GM18858 (cell line): ENCODE results near the gene CHSY1.

Experiments used
- ATAC-seq: cut with Tn5 transposase; IDR thresholded peaks from one replicate; pipeline ENCODE4 v1.9.1; 2021; ENCODE audit not compliant: unreplicated experiment

The CHSY1 gene

DNA sequence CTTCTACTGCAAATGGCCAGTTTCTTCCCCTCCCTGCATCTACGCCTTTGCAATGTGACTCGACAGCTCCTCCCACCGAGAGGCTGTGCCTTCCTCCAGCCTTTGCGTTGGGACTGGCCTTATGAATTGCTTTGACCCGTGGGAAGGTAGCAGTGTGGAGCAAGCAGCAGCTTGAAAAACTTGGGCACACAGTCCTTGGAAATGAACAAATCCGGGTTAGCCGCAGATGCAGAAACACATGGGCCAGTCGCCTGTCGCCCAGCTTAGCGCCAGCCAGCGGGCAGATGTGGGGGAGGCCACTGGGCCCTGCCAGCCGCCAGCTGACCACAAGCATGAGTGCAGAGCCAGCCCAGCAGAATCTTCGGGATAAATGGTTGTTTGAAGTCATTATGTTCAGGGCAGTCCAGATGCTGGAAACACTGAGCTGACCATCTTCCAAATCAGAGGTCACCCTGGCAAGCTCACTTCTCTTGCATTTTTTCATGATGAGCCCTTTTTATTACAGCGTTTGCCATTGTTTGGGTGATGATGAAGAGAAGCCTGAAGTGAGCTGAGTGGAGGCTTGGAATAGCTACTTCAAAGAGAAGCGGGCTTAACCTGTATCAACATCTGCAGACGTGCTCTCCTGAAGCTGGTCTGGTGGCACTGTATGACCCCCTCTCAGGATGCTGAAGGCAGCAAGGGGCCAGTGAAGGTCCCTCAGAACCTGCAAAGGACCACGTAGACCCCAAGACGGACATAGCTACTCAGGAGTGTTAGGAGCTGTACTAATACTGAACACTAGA is 15.7 kb upstream of the CHSY1 start:
- no peak for ATAC-seq

DNA sequence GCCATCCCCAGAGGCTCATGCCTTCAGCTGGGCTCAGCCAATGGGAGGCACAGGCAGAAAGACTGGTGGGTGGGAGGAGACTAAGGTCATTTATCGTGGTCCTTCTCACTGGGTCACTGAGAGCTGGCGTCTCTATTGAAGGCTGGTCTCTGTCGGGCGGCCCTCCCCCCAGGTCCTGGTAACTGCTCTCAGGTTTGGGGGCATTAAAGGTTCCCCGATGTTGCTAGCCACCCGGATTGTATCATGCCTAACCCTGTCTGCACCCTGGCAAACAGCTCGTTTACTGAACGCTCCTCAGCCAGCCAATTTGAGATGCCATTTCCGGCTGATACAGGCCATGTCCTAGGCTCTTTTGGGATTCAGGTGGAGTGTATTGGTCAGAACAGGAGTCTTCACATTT is 14.9 kb upstream of the CHSY1 start:
- ATAC-seq, result no peak

DNA sequence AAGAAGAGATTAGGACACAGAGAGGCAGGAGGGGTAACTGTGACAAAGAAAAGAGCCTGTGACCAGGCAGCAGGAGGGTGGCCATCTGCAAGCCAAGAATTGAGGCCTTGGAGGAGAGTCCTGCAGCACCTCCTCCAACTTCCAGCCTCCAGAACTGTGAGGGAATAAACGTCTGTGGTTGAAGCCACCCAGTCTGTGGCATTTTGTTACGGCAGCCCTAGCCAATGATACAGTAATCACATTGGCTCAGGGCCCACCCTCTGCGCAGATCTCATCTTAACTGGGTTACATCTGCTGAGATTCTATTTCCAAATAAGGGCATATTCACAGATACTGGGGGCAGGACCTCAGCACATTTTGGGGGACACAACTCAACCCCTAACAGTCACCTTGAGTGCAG is 14.2 kb upstream of the CHSY1 start:
- no peak for ATAC-seq

DNA sequence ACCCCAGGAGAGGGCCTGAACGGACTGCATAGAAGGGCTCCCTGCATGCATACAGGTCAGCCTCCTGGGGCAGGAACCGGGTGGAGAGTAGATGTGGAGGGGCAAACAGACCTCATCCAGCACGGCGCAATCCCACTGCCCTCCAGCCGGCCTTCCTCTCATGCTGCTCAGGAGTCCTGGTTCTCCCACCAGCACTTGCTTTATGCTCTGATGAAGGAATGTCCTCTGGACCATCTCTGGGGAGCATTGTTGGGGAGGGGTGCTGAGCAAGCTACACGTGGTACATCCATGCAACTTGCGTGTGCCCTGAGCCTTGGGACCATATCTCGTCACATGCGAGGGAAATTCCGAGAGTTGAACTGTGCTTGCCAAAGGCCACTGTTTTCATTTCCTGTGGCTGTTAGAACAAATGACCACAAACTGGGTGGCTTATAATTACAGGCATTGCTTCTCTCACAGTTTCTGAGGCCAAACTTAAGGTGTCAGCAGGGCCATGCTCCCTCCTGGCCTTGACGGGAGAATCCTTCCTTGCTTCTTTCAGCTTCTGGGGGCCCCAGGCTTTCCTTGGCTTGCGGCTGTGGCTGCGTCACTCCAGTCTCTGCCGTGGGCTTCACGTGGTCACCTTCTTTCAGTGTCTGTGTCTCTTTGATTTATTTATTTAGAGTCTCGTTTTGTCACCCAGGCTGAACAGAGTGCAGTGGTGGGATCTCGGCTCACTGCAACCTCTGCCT is 13.2 kb upstream of the CHSY1 start:
- ATAC-seq, result no peak

DNA sequence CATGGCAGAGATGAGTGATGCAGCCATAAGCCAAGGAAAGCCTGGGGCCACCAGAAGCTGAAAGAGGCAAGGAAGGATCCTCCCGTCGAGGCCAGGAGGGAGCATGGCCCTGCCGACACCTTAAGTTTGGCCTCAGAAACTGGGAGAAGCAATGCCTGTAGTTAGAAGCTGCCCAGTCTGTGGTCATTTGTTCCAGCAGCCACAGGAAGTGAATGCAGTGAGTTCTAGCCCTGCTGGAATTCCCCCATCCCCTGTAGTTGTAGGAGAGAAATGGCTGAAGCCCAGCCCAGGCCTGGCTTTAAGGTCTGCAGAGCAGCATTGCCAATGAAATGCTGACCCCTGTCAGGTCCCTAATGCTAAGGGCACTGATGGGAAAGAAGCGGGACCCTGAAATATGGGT is 12.2 kb upstream of the CHSY1 start:
- ATAC-seq, result no peak

DNA sequence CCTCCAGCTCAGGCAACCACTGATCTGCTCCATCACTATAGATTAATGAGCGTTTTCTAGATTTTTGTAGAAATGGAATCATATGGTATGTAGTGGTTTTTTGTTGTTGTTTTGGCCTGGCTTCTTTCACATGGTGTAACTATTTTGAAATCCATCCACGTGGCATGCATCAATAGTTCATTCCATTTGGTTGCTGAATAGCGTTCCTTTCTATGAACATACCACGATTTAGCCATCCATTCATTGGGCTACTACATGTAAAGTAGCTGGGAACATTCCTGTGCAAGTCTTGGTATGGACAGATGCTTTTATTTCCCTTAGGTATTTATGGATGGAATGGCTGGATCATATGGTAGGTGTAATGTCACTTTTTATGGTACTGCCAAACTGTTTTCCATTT is 10.7 kb upstream of the CHSY1 start:
- ATAC-seq, result no peak

DNA sequence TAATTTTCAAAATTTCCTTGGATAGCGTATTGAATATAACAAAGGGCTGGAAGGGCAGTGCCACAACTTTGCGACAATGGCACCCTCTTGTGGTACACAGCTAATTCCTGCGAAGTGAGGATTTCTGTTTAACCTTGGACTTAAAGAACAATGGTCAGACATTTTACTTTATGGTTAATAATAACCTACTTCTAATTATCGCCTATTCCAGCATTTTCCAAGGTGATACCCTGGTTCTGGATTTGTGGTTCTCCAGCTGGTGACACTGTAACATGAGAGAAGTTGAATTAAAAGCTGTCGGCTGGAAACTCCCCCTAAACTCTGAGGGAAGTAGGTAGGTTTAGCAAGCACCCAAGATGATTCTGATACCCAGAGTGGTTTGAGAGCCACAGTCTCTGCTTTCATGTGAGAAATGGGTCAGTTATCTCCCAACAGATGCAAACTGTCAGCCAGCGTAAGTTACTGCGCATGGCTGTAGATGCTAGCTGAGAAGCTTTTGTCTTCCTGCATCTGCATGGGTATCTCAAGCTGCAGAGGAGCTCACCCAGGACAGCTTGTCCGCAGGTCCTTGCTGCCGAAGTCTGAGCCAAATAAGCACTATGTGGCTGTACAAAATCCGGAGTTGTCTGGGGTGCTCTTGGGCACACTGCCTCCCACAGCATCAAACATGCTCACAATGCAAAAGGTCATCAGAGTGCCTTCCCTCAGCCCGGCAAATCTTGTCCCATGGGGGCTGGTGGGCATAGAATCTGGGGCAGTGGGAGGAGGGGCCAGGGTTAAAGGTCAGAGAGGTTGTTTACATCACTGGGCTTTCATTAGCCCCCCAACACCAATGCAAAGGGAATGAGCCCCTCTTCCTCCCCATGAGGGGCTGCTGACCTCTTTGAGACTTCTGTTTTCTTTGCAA is 6.6 kb upstream of the CHSY1 start:
- no peak for ATAC-seq

DNA sequence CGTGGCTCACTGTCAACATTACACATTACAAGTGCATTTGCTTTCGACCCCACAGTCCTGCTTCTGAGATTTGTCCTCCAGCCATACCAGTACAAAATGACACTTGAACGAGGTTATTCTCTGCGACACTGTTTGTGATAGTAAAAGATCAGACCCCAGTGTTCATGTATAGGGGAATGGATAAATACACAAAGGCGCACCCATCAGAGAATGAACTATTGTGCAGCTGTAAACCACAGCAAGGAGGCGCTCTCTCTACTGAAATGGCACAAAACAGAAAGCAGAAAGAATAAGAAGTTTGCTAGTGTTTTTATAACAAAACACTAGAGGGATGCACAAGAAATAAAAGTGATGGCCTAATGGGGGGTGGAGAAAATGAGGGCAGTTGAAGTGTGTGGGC is 4.9 kb upstream of the CHSY1 start:
- no peak for ATAC-seq

DNA sequence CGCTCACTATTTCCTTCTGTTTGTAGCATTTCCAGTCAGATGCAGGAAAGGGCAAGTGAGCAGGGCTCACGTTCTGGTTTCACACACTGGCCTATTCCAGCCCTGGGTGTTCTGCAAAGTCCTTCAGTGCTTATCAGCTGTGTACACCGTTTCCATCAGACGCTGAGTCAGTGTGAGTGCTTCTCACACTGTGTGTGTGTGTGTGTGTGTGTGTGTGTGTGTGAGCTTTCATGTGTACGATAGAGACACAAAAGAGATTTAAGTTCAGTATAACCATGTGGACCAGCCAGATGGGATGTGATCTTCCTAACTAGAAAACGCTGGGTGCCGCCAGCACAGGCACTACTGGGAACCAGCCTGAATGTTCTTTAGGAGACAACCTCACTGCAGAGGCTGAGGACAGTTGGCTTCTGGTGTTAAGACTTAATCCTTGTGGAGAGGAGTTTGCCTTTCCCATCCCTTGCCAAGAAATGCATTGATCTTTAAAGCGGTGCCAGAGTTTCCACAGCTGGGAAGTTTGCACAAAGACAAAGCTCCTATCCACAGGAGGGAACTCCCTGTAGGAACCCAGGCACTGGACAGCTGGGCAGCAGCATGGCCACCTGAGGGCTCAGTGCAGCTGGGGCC is 3.9 kb upstream of the CHSY1 start:
- no peak for ATAC-seq

DNA sequence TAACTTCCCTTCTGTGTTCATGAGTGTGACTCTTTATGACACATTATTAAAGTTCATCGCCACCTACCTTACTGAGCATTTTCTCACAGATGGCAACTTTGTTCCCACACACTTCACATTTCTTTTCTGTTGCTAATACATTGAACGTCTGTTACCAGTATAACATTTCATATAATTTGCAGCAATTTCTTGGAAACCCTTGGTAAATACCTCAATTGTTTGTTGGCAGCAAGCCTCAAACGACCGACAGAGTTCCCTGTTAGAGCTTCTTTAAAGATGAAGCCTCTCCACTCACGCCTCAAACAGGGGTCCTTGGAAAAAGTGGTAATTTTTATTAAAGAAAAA is 3.2 kb upstream of the CHSY1 start:
- ATAC-seq, result no peak

DNA sequence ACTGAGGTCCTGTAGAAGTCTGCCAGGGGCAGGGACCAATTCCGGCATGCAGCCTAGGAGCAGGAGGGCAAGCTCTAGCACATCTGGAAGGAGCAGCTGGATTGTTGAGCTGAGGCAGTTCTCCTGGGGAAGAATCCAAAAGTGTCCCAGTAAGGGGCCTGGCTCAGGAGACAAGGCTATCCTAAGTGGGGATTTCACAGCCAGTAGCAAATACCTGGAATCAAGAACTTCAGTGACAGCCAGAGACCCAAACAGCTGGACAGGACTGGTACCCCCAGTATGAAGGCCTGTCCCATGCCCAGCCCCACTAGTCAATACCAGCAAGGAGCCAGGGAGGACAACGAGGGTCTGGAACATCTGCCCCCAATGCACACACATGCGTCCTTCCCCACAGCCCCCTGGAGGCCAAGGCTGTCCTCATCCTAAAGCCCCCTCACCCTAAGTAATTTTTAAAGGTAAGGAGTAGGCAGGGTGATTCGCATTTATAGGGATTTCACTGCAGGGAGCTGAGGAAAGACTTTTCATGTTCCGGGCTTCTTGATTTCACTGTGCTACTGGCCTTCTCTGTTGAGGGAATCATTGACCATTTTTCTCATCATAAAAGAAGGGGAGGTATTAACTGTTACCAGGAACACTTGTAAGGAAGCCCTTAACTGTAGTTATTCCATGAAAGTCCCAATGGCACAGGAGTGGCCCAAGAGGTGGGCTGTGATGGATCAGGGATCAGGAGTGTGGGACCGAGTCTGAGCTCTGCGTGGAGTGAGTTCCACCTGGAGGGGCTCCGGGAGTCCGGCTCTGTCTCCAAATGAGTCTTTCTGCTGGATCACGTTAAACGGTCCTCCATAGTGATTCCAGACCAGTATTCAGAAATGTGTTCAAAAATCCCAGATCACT is 2.6 kb upstream of the CHSY1 start:
- ATAC-seq, result no peak

DNA sequence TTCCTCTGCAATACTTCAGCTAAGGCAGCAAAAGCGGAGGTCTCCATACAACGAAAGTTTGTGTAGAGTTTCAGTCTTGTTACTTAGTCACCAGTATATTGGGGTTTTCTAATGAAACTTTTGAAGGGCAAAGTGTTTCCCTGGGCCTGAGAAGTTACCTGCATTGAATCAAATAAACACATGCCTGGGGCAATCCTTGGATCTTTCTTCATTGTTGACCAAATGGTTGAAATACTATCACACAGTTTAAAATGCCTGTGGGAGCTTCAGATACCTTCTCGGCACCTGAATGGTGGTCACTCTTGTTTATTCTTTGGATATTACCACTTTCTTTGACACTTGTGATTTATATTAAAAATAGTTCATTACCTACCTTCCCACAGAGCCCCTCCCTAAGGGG is 988 bp upstream of the CHSY1 start:
- ATAC-seq, result no peak

DNA sequence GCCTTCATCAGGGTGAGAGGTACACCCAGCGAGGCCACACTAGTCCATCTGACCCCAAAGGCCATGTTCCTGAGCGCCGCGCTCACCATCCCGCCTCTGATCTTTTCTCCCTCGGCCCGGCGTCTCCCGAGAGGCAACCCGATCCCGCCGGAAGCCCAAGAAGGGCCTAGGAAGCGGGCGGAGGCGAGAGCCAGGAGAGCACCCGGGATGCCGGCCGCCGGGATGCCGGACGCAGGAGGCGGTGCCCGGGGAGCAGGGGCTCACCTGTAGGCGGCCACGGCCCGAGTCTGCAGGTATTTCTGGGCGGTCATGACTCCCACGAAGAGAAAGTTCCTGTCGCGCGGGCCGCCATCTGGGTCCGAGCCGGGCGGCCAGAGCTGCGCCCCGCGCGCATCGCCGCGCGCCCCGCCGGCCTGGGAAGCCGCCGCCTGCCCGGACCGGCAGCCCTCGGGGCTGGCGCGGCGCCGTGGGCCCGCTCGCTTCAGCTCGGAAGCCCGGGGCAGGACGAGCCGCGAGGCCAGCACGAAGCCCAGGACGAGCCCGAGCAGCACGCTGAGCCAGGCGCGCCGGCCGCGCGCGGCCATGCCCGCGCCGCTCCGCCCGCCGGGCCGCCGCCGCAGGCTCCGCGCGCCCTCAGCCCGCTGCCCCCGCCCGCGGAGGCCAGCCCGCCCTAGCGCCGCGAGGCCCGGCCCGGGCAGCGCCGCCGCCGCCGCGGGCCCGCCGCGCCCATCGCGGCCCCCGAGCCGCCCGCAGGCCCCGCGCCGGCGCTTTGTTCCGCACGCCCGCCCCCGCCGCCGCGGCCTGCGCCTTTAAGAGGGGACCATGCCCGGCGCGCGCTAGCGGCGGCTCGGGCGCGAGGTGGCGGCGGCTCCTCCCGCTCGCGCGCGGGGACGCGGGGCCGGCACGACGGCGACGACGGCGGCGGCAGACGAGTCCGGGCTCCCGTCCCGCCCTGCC is 697 bp downstream of the CHSY1 start:
- peak; percentile 17 for ATAC-seq

DNA sequence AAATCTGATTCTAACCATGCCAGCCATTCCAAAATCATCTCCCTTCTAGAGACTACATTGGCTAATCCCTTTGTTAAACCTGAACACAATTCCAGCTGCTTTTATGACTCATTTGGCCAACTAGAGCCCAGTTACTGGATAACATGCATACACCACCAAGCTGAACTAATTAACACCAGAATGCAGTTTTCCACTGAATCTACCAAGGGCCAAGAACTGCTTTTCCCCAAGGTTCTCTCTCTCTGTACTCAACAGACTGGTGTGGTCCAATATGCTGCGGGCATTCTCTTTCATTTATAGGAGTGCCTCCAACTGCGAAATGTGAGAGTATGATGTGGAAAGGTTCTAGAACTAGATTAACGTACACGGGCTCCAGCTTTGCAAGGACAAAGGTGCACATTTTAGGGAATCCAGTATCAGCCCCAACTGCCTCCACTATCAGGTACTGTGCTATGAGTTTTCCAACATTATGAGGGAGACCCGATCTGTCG is 1.5 kb downstream of the CHSY1 start:
- ATAC-seq, result no peak

DNA sequence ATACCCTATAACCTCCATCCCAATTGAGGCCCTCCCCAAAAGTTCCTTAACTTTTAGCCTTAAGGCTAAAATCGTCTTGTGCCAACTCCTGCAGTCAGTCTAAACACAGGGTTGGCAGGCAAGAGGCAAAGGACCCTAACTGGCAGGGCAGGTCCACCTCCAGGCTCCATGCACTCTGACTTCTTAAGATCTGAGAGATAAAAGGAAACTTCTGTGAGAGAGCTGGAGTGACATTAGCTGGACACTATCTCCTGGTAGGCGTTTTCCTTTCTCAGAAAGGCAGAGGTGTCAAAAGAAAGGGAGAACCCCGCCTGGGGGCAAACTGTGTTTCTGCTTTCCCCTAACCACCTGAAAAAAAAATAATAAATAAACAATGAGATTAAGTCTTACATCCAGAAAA is 3.6 kb downstream of the CHSY1 start:
- ATAC-seq, result no peak

DNA sequence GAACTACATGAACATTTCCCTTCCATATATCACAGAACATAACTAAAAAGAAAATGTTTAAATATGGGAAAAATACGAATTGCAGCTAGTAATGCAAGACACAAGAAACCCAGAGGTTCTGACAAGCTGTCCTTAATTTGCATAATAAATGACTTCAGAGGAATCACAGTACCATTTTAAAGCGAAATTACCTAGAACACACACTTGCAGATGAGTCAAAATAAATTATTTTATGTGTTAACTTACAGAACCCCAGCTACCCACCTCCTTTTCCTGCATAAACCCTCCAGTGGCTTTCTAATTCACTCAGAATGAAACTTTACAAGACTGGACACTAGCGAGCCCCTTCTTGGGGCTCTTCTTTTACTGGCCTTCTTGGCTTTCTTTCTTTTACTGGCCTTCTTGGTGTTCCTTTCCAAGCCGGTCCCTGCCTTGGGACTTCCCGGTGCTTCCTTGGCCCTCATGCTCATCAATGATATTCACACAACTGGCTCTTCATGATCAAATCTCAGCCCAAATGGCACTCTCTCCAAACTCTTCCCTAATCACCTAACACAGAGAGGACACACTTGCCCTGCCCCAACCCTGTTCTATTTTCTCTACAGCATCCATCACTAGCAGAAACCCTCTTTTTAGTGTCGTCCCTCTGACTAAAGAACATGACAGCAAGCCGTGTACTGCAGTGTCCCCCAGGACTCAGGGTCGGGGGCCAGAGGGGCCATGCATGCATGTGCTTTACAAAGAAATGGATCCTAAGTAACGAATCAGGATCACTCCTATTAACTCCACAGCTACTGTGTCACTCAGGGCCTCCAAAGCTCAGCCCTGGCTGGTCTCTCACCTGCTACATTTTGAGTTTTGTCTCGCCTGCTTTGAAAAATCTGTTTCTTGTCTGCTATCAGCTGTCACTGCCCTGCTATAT is 4.8 kb downstream of the CHSY1 start:
- ATAC-seq, result no peak

DNA sequence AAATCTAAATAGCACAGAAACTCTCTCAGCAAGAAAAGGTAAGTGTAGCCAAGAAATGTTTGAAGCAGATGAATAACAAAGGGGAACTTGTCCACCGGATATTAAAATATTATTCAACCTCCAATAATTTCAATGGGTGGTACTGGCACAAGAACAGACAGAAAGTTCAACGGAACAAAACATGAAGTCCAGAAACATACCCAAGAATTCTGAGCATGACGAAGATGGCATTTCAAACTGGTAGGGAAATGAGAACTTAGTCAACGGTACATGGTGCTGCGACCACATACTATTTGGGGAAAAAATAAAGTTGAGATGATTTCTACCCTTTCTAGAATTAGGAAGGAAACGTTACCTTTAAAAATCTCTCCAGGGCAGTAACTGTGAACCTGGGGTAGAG is 5.5 kb downstream of the CHSY1 start:
- ATAC-seq, result no peak
